KBM-7 (cell line): Measurements from ENCODE around the gene VEPH1.

Experiments used
- DNase-seq: peaks from one replicate; pipeline ENCODE4 v3.0.0-alpha.2; 2015
- in situ Hi-C: fragments of 300-500 bp; cut with MboI; formaldehyde crosslinking; loops from 2 replicates; pipeline ENCODE4 v1.14.3; 2020; ENCODE audit warnings: low sequenced_read_pairs, low pct_unique_long_range_greater_than_20kb, mixed read lengths

The VEPH1 gene

GRCh38 chr3:157259825-157260224 lies 243.4 kb downstream of the VEPH1 start:
- in situ Hi-C loops = no loop called here
- DNase-seq = no peak

DNA sequence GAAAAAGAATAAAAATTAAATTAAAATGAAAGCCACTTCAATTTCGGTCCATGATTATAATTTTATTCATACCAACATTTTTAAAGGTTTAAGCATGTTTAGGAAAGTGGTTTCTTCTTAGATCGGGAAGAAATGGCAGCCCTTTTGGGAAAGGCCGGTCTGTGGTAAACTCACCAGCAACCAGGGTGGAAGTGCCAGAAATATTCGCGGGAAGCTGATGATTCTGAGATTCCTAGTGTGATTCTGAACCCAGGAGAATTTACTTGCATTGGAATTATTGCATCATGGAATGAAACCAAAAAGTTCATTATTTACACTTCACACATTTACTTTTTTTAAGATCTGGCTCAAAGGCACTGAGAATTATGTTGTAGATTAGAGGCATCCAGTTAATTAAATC lies 246.1 kb downstream of the VEPH1 start:
- in situ Hi-C loops = no loop called here
- DNase-seq = no peak

DNA sequence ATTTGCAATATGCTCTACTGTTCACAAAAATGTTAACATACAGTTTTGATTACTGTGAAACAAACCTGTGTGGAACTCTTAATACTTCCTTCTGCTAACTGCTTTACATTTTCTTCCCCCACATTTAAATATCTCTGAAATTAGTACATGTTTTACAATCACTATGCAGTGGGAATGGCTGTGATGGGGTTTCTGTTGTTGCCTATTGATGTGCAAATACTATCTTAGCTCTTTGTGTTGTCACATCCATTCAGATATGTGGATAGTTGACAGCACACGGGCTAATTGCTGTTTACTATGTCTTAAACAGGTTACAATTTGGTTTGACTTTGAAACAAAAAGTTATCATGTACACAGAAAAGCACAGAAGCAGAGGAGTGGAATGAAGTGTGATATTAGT lies 247.4 kb downstream of the VEPH1 start:
- in situ Hi-C loops = no loop called here
- DNase-seq = no peak

- in situ Hi-C loops = no loop called here
- no peak for DNase-seq
Observed at GRCh38 chr3:157251685-157252084, 251.5 kb downstream of the VEPH1 start.

DNA sequence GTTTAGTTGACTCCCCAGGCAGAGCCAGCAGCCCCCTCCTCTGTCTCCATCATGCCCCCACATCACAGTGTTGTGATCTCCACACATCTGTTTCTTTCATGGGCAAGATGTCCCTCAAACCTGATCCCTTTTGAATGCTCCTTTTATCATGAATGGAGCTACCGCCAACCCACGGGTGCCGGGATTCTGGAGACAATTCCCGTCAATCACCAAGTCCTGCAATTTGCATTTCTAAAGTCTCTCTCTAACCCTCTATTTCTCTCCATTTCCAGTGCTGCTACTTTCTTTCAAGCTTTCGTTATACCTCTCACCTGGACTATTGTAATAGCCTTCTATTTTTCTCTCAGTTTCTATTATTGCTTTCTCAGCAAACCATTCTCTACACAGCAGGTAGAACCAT lies 253.6 kb downstream of the VEPH1 start:
- DNase-seq = no peak
- in situ Hi-C loops = no loop called here

DNA sequence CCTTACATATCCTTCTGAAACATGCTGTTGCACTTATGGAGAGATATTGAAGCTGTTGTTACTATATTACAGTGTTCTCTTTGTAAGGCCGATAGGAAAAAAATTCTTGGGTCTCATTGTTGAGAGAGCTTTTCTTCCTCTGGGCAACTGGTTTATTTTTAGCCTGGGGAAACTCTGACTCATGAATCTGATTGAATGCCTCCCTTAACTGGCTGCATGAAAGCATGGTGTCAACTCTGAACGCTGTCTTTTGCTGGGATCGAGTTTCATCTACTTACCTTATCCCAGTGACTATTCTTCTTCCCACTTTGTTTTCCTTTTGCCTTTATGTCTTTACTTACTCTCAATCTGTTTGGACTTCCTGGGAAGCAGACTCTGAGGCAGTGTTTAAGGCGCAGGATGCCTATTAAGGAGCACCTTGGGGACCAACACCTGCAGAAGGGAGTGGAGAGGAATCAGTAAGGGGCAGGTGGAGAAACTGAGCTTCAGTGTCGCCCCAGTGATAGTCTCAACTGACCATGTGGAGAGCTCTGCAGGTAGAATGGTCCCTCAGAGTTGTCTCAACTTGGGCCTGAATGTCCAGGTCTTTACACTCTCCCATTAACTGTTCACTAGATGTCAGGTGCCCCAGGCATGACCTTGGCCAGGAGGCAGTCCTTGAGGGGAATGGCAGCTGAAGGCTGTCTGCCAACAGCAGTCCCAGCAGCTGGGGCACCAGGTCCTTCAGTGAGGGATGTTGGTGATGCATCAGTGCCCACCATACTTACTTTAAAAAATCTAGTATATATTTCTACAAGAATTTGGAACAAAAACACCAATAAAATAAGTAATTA lies 254.4 kb downstream of the VEPH1 start:
- peak; percentile 28 for DNase-seq
- in situ Hi-C loops = no loop called here

DNA sequence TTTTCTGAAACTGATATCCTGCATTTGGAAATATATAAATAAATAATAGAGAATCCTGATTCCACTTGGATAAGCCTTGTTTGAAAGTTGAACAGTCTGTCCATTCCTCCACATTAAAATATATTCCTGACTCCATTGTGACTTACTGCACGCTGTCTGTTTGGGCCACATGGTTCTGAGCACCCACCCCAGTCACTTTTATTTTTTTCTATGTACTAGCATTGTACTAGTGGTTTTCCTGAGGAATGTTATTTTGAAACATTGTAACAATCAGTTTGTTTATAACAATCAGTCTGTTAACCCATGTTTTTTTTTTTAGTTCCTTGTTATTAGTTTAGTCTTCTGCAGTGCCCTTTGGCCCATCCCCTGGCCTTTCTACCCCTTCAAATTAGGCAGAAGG lies 255.8 kb downstream of the VEPH1 start:
- DNase-seq = no peak
- in situ Hi-C loops = no loop called here

DNA sequence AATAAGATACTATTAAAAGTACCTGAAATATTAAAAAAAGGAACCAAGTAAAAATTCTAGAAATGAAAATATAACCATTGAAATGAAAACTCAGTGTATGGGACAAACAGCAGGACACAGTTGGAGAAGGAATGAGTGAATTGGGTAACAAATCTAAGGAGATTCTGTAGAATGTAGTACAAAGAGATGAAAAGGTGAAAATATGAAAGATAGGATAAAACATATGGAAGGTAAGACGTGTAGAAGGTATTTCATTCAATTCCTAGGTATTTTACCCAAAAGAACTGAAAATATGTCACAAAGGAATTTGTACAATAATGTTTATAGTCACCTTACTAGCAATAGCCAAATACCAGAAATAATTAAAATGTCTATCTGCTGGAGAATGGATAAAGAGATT lies 260.4 kb downstream of the VEPH1 start:
- DNase-seq = no peak
- in situ Hi-C loops = no loop called here

- DNase-seq = no peak
Observed at GRCh38 chr3:157241599-157241998, 261.6 kb downstream of the VEPH1 start.

DNA sequence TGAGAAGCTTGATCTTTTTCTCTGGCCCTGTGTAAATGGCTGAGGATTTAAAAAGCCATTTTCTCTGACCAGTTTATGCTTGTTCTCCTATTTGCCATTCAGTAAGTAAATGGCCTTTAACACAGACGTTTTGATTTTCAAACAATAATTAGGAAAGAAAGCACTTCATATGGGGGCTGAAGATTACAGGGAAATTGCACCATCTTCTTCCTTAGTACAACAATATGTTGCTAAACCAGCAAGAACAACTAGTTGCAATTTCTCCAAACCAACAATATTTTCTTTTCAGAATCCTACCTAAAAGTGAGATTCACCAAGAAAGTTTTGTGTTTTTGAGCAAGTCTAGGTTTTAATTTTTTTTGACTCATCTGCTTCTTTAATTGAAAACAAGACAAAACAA lies 262.8 kb downstream of the VEPH1 start:
- in situ Hi-C loops = no loop called here
- DNase-seq = no peak

More at GRCh38 chr3:157241599-157241998, 261.6 kb downstream of the VEPH1 start:
- in situ Hi-C loops = no loop called here

DNA sequence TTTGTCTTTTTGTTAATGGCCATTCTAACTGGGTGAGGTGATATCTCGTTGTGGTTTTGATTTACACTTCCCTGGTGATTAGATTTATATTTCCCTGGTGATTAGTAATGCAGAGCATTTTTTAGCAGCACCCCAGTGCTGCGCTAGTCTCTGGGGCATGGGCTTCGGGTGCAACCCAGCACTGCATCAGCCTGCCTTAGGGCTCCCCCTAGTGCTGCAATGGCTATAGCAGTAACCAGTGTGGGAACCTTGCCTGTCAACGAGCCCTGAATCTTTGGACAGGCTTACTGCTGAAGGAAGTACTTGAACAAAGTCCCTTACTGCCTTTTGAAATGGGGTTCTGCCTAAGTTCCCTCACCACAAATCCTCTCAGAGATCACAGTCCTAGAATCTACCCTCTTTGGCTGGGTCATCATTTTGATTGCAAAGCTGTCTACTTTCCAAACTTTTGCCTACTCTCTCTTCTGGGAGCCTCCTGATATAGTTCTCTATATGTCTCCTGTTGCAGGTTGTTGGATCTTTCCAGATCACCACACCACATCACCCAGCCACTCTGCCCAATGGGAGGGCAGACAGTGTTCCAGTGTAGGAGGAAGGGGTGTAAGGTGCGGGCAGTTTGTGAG lies 264.0 kb downstream of the VEPH1 start:
- in situ Hi-C loops = no loop called here
- DNase-seq = peak; percentile 56

DNA sequence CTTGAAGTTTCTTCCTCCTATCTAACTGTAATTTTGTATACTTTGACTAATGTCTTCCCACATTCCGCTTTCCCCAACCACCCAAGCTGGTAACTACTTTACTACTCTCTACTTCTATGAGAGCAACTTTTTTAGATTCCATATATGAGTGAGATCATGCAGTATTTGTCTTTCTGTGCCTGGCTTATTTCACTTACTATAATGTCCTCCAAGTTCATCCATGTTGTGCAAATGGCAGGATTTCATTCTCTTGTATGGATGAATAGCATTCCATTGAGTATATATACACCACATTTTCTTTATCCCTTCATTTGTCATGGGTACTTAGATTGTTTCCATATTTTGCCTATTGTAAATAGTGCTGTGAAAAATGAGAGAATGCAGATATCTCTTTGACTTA lies 264.8 kb downstream of the VEPH1 start:
- in situ Hi-C loops = no loop called here
- no peak for DNase-seq

DNA sequence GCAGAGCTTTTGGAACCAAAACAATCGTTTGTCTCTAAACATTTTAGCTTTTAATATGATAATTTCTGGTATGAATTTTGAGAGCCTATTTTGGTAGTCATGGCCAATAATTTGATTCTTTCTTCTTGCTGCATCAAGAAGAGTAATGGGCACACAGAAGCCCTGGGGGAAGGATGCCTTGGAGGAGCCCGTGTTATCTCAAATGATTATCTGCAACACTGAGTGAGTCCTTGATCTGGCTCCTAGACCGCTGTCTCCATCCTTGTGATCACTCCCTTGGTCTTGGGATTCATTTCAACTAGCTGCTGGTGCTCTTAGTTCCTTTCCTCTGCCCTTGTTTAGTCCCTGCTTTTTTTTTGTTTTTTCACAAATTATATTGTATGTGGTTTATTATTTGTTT lies 265.3 kb downstream of the VEPH1 start:
- in situ Hi-C loops = no loop called here
- no peak for DNase-seq

- in situ Hi-C loops = no loop called here
- DNase-seq = no peak
Observed at GRCh38 chr3:157235291-157235690, 267.9 kb downstream of the VEPH1 start.

DNA sequence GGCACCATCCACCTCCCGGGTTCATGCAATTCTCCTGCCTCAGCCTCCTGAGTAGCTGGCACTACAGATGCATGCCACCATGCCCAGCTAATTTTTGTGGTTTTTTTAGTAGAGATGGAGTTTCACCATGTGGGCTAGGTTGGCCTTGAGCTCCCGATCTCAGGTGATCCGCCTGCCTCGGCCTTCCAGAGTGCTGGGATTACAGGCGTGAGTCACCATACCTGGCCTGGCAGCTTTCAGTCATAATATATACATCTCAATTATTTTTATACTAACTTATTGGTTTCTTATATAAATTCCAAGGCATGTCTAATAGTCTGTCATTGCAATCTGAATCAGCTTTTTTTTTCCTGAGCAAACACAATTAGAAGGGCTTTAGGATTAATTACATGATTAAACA lies 269.3 kb downstream of the VEPH1 start:
- in situ Hi-C loops = no loop called here
- DNase-seq = no peak

DNA sequence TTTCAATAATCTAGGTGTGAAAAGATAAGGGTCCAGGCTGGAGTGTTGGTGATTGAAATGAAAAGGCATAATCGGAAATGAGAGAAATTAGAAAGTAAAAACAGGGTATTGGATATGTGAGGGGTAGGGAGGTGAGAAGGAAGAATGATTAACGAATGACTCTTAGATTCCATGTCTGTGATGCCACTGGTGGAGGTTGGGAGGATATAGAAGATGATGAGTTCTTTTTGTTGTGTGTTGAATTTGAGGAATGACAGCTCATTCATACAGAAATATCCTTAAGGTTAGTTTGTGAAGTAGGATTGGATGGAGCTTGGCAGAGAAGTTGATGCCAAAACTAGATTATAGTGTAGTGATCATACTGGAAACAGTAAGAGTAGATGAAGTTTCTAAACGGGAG lies 271.1 kb downstream of the VEPH1 start:
- no peak for DNase-seq
- in situ Hi-C loops = no loop called here

DNA sequence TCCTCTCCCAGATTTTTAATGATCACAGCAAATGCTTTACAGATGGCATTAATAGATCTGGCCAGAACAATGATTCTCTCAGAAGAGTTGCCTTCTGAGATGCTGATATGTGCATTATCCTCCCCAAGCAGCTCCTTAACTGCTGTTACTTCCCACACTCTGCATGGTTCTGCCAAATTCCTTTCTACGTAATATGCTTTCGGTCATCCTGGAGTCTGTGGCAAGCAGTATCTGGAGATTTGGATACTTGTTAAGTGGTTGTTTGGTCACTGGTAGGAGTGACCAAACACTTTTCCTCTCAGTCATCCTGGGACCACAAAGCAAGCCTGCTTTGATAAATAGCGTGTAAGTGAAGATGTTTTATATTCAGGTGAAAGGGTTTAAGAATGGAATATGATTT lies 272.1 kb downstream of the VEPH1 start:
- in situ Hi-C loops = no loop called here

GRCh38 chr3:157226173-157226847 lies 276.9 kb downstream of the VEPH1 start:
- DNase-seq = no peak
- in situ Hi-C loops = no loop called here

More for the DNA sequence above, 272.1 kb downstream of the VEPH1 start:
- no peak for DNase-seq

GRCh38 chr3:157225001-157225400 lies 278.2 kb downstream of the VEPH1 start:
- in situ Hi-C loops = no loop called here

DNA sequence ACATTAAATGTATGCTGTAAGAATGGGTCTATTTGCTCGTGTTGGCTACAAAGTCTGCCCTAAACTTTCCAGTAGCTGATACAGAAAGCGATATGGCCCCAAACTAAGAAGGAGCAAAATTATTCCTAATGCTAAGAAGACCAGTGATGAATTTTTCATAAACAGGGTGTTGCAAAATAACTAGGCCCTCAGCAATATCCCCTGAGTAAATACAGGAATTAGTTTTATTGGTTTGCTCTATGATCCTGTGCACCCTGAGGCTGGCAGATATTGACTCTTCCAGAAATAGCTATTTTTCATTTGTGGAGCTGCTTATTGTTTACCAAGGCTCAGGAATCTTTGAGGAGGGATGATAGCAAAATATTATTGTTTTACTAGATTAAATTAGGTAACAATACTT lies 282.3 kb downstream of the VEPH1 start:
- DNase-seq = no peak
- in situ Hi-C loops = no loop called here

More at GRCh38 chr3:157225001-157225400, 278.2 kb downstream of the VEPH1 start:
- DNase-seq = no peak
